H7 (cell line): ENCODE data around the gene ALOXE3. TPM values are rescaled to one million over a fixed set of nuclear protein-coding genes. Genes with fewer than 3 reads are reported as not detected.

Experiments used
- DNase-seq: peaks from one replicate; pipeline ENCODE4 v3.0.0; 2012
- H3K27me3 ChIP-seq: 2 replicates; pipeline ENCODE4 v1.6.0; 2011; ENCODE audit warnings: mild to moderate bottlenecking, low read length; ENCODE audit not compliant: control insufficient read depth, insufficient read depth
- H3K36me3 ChIP-seq: replicated peaks from 2 replicates; pipeline ENCODE4 v1.5.1; 2011; ENCODE audit warnings: low read length; ENCODE audit not compliant: control insufficient read depth, insufficient read depth
- H3K4me3 ChIP-seq: 2 replicates; pipeline ENCODE4 v1.5.1; 2011; ENCODE audit warnings: low read depth, mild to moderate bottlenecking, control low read depth, low read length, moderate library complexity; ENCODE audit not compliant: insufficient read depth
- total RNA-seq: library from RNA; depleted of rRNA; stranded (reverse); fragments of >200 nt; shearing (Covaris generic); gene quantifications from 2 replicates; pipeline ENCODE4 v1.2.3, GENCODE V29; 2014

The ALOXE3 gene
- total RNA-seq, 1 experiment from 2014 or later, result not detected

DNA sequence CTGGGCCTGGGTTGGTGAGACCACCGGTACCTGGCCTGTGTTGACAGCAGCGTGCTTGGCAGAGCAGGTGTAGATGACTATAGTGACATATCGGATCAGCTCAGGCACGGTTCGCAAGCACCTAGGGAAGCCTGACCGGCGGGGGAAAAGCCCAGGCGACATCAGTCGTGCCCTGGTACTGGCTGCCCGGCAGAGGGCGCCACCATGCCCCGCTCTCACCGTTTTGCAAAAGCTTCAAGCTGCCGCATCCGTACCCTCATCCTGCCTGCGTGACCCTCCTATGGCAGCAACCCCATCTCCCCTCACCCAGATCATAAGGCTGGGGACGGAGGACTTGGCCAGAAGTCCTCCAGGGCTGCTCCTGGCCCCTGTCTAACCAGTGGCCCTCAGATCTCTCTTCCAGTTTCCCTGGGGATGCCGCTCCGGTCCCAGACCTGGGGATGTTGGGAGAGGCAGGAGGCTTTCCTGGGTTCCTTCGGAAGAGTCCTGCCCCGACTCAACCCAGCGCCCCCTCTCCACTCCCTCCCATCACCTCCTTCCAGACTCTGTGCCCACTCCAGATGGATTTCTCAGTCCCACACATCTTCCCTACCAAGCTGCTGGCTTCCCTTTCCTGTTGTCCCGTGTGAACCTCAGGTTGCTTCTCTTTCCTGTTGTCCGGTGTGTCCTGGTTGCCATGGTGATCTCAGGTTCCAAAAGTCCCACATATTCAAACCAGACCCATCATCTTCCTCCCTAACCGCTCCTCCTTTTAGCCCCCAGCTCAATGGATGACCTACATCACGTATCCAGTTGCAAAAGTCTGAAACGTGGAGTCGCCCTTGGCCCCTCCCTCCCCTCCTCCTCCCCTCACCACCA, 44.5 kb downstream of the ALOXE3 start:
- H3K4me3 ChIP-seq, result peak overlapping the region; percentile 36; the same call in 1 of the 2 replicates
- H3K27me3 ChIP-seq, result peaks cover 80% of the 10 kb centered on the region
- DNase-seq, result peak; percentile 94
- no peaks in the 10 kb centered on the region for H3K36me3 ChIP-seq

- peak; percentile 83 for DNase-seq
- peaks cover 82% of the 10 kb centered on the region for H3K27me3 ChIP-seq
These were observed 45.4 kb downstream of the ALOXE3 start for GRCh38 chr17:8072729-8073461.

GRCh38 chr17:8072341-8072728, 46.0 kb downstream of the ALOXE3 start:
- DNase-seq, result peak; percentile 87
- Histone ChIP-seq H3K36me3 (no peaks in the 10 kb centered on the region), H3K27me3 (peaks cover 77% of the 10 kb centered on the region), H3K4me3 (peak overlapping the region; percentile 36; the same call in 1 of the 2 replicates)

More at GRCh38 chr17:8072729-8073461, 45.4 kb downstream of the ALOXE3 start:
- H3K4me3 ChIP-seq, result peak overlapping the region; percentile 36; the same call in 1 of the 2 replicates
- no peaks in the 10 kb centered on the region for H3K36me3 ChIP-seq

GRCh38 chr17:8071496-8071895, 46.8 kb downstream of the ALOXE3 start:
- no peak overlapping the region for H3K4me3 ChIP-seq

GRCh38 chr17:8069587-8069860, 48.8 kb downstream of the ALOXE3 start:
- peaks cover 56% of the 10 kb centered on the region for H3K27me3 ChIP-seq
- no peaks in the 10 kb centered on the region for H3K36me3 ChIP-seq
- H3K4me3 ChIP-seq, result no peak overlapping the region
- DNase-seq, result no peak

More at GRCh38 chr17:8071496-8071895, 46.8 kb downstream of the ALOXE3 start:
- peaks cover 71% of the 10 kb centered on the region for H3K27me3 ChIP-seq
- H3K36me3 ChIP-seq, result no peaks in the 10 kb centered on the region
- DNase-seq, result no peak

DNA sequence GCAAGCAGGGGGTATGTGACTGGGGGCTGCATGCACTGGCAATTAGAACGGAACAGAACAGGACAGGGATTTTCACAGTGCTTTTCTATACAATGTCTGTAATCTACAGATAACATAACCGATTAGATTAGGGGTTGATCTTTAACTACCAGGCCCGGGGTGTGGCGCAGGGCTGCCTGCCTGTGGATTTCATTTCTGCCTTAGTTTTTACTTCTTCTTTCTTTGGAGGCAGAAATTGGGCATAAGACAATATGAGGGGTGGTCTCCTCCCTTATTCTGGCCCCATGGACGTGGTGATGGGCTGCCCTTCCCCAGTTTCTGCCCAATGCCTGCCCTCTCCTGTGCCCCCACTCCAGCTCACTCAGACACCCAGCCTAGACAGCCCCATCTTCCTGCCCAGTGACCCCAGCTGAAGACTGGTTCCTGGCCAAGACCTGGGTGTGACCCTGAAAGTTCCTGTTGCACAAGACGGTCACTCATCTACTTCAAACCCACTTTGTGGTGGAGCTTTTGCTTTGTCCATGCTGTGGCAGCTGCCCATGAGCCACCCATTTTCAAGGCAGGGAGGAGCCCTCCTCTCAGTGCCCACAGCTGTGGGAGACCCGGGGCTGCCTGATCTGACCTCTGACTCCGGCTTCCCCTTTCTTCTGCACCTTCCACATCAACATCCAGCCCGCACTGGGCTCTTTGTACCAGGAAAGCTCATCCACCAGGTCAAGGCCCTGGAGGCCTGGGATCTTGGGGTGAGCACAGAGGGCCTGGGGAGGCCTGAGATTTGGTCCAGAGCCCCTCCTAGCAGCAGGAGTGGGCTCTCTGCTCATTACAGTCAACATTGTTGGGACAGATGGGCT, 49.4 kb downstream of the ALOXE3 start:
- no peak for DNase-seq
- H3K4me3 ChIP-seq, result no peak overlapping the region
- H3K27me3 ChIP-seq, result peaks cover 54% of the 10 kb centered on the region
- H3K36me3 ChIP-seq, result no peaks in the 10 kb centered on the region

GRCh38 chr17:8067806-8068205, 50.5 kb downstream of the ALOXE3 start:
- H3K4me3 ChIP-seq, result no peak overlapping the region
- no peak for DNase-seq
- no peaks in the 10 kb centered on the region for H3K36me3 ChIP-seq
- H3K27me3 ChIP-seq, result peaks cover 52% of the 10 kb centered on the region

DNA sequence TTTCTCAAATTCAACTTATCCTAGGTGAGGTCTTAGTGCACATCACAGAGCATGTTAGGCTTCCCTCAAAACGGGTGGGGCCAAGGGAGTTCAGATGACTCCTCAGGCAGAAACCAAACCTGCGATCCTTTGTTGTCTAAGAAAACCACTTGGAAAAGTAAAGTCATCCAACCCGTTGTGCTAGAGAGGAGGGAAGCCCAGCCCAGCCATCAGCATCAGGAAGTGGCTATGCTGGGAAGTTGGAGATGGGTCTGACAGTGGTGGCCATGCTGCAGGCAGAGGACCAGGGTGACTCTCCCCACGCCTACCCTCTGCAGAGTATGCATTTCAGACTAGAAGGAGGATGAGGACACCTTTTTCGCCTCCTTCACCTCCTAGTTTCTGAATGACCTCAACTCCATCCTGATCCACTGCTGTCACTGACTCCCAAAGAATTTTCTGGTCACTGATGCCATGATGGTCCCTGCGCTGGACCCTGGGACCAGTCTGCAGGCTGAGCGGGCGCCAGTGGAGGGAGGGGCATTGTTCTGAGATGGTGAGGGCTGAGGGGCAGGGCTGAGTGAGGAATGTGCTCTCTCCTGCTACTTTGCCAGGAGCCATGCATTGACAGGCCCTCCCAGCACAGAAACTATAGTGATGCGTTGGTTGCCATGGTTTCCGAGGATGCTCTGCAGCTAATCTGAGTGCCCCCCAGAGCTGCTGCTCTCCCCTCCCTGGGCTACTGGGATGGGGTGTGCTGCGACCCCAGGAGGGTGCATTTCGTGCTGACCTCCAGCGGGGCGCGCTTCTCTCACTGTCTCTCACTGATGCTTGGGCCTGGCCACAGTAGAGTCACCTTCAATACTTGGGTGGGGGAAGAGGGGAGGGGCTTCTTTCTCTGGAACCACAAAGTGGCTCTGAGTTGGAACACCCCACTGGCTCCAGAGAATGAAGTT, 51.2 kb downstream of the ALOXE3 start:
- DNase-seq, result peak; percentile 67
- Histone ChIP-seq H3K27me3 (peaks cover 52% of the 10 kb centered on the region), H3K36me3 (no peaks in the 10 kb centered on the region), H3K4me3 (no peak overlapping the region)

- Histone ChIP-seq H3K27me3 (peaks cover 51% of the 10 kb centered on the region), H3K36me3 (no peaks in the 10 kb centered on the region), H3K4me3 (no peak overlapping the region)
- DNase-seq, result no peak
These were observed 53.7 kb downstream of the ALOXE3 start for GRCh38 chr17:8064561-8065019.

DNA sequence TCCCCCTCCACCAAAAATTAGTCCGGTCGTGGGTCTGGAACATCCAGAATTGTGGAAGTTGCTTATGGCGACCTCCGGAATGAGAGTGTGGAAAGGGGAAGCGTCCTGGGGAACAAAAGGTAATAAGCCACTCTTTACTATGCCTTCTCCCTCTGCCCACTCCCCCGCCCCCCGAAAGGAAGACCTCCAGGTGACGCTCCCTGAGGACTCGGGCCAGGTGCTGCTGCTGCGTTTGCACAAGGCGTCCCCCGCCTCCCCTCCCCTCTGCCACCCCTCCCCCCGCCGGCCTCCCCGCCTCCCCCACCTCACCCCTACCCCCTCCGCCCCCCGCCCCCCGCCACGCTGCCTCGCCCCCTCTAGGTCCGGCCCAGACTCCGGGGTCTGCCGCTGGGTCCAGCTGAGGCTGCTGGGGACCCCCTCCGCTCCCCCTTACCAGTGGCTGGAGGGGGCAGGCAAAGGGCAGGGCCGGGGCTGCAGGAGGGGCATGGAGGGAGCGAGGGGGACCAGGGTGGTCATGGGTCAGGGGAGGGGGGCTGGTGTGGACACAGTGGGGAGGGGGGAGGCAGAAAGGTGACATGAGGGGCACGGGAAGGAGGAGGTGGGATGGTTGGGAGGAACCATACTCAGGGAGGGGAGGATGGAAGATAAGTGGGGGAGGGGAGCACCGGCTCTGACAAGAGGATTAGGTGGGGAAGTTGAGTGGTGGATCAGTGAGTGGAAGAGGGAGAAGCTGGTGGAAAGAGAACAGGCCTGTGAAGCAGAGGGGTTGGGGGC, 54.4 kb downstream of the ALOXE3 start:
- Histone ChIP-seq H3K4me3 (peak overlapping the region; percentile 24), H3K27me3 (peaks cover 51% of the 10 kb centered on the region), H3K36me3 (no peaks in the 10 kb centered on the region)
- peak; percentile 81 for DNase-seq

GRCh38 chr17:8062807-8063483, 55.4 kb downstream of the ALOXE3 start:
- Histone ChIP-seq H3K4me3 (peak overlapping the region; percentile 24), H3K36me3 (no peaks in the 10 kb centered on the region), H3K27me3 (peaks cover 46% of the 10 kb centered on the region)
- DNase-seq, result peak; percentile 47

DNA sequence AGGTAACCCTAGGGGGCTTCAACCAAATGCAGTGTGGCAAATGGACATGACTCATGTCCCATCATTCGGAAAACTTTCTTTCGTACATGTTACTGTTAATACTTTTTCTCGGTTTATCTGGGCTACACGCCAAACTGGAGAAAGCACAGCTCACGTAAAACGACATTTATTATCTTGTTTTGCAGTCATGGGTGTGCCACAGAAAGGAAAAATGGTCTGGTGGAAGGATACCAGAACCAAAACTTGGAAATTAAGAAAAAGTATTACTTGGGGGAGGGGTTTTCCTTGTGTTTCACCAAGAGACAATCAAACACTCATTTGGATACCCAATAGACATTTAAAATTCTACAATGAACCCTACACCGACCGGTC, 55.9 kb downstream of the ALOXE3 start:
- H3K36me3 ChIP-seq, result no peaks in the 10 kb centered on the region
- no peak for DNase-seq
- H3K4me3 ChIP-seq, result no peak overlapping the region
- peaks cover 46% of the 10 kb centered on the region for H3K27me3 ChIP-seq
